GM19324 (cell line): Measurements from ENCODE around the gene SLC35F1.

Experiments
- ATAC-seq: cut with Tn5 transposase; IDR thresholded peaks from one replicate; pipeline ENCODE4 v1.9.1; 2021; ENCODE audit warnings: mild to moderate bottlenecking, moderate library complexity; ENCODE audit not compliant: unreplicated experiment, low FRiP score

SLC35F1 gene

DNA sequence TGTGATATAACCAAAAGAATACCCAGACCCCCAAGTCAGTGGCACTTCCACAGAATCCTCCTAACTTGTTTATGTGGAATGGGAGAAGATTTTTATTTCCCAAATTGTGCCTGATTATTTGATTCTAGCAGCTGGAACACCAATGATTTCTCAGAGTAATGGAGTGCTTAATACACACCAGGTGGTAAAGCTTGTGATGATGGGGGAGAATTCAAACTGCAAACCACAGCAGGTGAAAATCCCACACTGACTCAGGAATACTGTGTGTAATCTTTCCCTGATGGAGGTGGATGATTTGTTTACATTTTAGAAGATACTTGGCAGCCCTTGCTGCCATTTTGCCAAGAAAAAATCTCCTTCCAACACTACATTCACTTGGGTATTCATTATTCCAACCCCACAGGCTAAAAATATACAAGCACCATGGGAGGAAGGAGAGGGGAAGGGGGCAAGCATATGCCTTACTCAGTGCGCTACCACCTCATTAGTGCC, 428.3 kb downstream of the SLC35F1 start:
- no peak for ATAC-seq

DNA sequence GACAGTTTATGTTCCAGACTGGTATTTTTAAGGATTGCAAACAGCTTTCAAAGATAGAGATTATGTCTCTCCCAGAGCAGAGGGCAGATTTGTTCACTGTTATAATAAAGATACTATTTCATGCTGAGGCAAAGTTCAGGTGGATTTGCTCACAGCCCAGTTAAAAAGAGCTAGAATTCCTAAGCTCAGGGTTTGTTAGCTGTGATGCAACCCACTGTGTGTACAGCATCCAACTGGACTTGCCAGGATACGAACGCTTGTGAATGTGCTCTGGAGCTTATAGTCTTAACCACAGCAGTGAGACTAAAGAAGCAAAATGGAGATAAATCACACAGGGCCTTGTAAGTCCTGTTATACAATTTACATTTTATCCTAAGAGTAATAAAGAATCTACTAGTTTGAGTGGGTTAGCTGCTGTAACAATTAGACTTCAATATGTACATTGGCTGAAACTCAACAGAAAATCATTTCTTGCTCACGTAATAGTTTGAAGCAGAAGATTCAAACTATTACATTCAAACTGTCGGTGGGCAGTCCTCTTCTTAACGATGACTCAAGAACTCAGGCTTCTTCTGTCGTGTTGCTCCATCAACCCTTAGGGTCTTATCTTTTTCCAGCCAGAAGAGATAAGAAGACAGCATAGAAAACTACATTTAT, 437.1 kb downstream of the SLC35F1 start:
- no peak for ATAC-seq

DNA sequence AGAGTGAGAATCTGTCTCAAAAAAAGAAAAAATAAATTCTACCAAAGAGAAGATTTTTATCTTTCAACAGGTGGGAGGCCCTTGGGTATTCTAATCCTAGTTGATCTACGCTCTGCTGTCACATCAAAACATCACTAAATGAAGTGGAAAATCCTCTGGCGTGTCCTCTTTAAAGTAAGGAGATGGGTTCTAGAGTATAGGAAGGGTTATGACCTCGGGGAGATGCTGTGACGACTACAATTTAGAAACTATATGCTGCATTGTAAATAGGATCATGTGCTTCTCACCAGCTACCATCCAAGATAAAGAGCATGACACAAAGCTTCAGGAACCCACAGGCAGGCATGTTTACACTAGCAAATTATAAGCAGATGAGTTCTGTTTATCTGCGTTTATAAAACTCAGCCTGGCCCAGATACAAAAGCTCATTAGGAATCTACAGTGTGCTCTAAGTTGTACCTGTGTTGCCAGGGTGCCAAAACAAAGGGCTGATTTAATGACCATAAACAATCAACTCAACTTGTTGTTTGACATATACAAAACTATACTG, 443.9 kb downstream of the SLC35F1 start:
- ATAC-seq, result no peak

DNA sequence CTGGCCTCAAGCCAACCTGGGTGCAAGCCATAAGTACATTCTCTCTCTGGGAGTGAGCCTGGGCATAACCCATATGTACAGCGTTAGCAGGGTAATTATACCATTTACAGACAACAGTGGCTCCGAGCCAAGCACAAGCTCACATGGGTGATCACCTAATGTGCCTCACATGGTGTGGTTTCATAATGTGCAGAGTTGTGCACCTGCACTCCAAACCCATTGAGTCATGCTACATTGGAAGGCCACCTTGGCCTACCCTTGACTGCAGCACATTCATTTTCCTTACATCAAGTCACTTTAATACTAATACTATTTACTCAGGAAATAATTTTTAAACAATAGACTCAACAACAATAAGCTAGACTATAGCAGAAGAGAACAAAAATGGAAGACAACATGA, 446.5 kb downstream of the SLC35F1 start:
- ATAC-seq, result no peak

DNA sequence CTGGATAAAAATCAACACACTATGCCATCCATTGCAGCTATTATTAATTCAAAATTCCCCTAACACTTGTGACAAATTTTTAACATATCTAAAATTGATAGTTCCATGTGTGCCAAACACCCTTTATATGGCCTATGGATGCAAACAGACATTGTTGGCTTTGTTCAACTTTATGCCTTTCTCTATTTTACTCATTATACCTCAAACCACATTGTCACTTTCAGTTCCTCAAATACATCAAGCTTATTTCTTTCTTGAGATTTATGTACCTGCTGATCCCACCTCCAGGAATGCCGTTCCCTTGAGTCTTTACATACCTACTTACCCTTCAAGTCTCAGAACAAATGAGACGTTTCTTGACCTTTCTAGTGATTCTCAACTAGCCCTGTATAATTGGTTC, 447.6 kb downstream of the SLC35F1 start:
- peak; percentile 87 for ATAC-seq

DNA sequence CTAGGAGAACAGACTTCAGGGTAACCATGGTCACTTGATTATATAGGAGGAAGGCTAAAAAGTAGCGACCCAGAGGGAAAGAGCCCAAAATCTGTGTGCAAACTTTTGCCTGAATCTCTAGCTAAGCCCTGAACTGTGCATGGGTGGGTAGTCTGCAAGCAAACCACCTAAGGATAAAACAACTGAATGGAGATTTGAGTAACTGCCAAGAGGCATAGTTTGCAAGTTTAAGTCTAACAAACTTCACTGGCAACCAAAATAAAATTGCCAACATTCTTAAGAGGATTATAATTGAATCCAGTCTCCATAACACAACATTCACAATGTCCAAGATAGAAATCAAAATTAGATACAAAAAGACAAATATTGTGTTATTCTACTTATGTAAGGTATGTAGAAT, 449.0 kb downstream of the SLC35F1 start:
- no peak for ATAC-seq

DNA sequence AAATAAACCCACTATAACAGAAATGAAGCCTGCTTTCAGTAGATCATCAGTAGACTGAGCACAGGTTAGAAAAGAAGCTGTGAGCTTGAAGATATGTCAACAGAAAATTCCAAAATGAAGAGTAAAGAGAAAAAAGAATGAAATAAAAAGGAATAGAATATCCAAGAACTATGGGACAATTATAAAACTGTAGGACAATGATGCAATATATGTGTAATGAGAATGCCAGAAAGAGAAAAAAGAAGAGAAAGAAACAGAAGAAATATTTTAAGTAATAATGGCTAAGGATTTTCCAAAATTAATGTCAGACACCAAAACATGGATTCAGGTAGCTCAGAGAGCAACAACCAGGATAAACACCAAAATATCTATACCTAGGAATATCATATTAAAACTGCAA, 449.6 kb downstream of the SLC35F1 start:
- no peak for ATAC-seq
